GM21515 (cell line): ENCODE results near the gene NHEJ1.
A peak's percentile ranks its signal among the peaks of the same experiment; 100 is the strongest.

Experiments used
- ATAC-seq: cut with Tn5 transposase; IDR thresholded peaks from one replicate; pipeline ENCODE4 v1.9.1; 2021; ENCODE audit not compliant: unreplicated experiment

NHEJ1 gene

DNA sequence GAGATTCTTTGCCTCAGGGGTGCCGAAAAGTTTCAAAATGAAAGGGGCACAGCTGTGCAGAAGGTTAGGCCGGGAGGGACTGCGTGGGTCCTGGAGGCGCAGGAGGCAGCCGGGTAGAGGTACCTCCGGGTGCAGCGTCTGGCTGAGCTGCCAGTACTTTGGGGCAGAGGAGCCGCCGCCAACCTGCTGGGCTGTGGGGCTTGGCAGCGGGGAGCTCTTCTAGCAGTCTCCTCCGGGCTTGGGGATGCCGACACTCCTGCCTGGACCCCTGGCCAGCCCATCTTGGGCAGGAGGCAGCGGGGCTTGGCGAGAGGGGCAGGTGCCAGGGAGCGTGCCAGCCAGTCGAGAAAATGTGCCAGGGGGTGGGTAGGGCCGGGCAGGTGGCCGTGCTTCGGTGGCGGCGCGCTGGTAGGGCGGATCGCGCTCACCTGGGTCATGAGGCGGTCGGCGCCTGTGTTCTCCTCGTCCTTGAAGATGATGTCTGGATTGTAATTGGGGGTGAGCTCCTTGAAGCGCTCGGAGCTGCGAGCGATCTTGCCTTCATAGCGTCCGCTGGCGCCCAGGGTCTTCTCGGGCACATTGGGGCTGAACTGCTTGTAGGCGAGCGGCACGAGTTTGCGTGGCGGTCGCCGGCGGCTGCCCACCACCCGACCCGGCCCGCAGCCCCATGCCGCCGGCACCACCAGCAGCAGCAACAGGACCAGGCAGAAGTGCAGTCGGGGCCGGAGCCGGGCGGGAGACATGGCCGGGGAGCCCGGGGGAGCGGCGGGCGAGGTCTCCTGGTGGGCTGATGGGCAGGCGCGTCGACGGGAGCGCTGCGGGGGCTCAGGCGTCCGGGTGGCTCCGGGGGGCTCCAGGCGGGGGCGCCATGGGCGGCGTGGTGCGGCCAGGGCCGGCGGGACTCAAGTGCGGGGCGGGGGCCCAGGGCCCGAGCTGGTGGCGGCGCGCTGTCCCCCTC is 100.6 kb downstream of the NHEJ1 start:
- no peak for ATAC-seq

DNA sequence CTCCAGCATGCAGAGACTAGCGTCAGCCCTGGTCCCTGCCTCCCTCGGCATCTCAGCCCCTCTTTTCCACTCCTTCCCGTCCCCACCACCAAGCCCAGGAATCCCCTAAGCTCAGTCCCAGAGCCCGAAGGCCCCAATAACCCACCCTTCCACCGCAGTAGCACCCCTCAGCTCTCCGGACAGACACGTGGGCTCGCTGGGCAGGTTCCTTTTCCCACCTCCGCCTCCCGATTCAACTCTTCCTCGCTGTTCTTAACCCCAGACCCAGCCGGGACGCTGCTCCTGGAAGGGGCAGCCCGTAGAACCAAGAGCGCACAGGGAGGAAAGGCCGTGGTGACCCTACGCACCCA is 101.3 kb downstream of the NHEJ1 start:
- ATAC-seq: no peak

DNA sequence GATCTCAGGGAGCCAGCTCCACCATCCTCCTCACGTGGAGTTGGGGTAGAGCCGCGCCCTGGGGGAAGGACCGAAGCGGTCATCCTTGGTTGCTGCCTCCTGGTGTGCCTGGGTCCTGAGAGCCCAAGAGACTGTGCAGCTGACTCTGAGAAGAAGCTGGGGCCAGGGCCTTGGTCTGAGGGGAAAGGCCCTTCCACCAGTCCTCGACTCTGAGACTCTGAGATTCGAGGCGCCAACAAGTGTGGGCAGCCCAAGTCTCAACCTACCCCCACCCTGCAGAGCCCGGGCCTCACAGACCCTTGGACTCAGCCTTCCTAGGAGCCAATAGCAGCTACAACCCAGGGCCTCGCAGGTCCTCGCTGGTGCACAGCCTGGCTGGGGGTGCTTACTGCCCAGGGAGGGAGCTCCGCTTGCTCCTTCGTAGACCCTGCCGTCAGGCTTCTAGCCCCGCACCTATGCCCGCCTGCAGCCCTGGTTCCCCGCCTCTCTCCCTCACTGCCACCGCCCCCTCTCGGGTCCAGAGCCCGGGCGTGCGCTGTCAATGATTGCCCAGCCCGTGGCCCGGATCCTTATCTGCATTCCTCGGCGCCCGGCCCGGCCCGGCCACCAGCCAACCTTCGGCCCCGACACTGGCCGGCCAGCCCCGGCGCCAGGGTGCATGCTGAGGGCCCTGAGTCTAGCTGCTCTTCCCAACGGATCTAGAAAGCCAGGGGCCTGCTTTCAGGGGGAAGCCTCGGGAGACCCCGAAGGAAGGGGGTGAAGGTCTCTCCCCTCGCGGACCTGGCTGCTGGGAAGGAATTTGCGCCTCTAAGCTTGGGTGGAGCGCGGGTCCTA is 101.9 kb downstream of the NHEJ1 start:
- ATAC-seq: no peak

DNA sequence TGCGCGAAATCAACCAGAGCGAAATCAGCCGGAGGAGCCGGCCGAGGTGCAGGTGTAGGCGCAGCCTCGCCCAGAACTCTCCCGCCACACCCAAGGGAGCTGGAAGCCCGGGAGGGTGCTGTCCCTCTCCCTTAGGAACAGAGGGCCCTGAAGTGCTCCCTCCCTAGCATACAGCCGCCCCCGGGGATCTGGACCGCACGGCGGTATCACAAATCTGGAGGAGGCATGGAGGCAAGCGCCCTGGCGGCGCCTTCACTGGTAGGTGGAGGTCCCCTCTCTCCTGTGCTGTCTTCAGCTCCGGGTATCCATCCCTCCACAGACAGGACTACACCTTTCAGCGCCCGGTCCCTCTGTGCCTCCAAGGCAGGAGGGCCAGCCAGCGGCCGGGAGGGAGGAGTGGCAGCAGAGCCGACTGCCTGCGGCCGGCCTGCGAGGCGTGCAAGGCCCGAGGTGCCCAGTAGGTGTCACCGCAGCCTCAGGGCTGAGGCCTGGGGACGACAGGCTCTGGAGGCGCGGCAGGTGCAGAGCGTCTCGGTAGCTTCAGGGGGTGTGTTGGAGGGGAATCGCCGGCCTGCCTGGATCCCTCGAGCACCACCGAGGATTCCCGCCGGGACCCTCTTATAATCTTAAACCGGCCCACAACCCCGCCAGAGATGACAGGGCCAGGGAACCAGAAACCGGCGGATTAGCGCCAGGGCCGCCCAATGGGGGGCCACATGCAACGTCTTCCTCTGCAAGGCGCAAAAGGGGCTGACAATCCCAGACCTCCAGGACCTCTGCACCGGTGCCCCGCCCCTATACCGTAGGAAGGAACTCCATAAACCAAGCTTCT is 102.7 kb downstream of the NHEJ1 start:
- ATAC-seq: peak; percentile 80

DNA sequence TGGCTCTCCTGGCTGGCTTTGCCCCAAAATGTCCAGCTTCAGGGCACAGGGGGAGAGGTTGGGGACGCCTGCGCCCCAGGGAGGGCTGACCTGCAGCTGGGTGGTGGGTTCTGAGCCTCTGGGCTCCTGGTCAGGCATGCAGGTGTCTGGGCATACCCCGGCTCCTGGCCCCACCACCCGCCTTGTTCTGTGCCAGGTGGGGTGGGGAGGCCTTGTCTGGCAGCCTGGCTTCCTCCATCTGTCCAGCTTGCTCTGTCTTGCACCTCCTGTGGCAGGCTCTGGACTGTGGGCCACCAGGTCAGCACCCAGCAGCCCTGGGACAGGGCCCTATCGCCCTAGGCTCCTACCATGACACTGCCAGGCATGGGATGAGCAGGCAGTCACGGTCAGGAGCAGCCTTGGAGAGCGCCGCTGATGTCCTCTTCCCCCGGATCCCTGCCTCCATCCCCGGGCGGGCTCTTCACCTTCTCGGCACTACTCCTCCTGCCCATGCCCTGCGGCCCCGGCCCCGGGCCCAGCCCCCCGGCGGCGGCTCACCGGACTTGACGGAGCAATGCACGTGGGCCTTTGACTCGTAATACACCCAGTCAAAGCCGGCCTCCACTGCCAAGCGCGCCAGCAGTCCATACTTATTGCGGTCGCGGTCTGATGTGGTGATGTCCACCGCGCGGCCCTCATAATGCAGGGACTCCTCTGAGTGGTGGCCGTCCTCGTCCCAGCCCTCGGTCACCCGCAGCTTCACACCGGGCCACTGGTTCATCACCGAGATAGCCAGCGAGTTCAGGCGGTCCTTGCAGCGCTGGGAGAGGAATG is 103.5 kb downstream of the NHEJ1 start:
- no peak for ATAC-seq

DNA sequence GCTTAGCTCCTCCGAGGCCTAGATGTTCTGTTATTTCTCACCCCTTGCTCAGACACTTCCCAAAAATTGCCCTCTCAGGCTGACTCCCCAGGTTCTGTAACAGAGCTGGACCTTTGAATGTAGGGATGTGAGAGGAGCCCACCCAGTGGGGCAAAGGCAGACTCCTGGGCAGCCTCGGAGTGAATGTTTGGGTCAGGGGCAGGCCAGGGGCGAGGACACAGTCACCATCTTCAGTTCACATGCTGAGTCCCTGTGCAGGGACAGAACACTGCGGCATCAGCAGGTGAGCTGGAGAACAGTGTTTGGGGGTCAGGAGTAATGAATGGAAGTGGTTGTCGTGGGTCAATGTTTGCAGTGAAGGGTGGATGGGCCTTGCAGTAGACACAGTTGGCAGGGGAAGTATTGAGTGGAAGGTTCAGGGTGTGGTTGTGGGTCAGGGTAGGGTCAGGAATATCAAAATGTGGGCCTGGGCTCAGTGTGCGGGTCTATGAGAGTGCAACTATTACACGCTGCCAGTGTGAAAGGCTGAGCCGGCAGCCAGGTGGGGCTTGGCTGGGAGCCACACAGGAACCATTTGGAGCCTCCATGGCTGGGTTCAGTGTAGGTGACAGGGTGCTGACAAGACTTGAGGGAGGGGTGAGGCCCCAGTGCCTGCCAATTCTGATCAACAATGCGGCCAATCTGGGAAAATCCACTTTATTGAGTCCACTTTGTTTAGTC is 104.3 kb downstream of the NHEJ1 start:
- no peak for ATAC-seq

DNA sequence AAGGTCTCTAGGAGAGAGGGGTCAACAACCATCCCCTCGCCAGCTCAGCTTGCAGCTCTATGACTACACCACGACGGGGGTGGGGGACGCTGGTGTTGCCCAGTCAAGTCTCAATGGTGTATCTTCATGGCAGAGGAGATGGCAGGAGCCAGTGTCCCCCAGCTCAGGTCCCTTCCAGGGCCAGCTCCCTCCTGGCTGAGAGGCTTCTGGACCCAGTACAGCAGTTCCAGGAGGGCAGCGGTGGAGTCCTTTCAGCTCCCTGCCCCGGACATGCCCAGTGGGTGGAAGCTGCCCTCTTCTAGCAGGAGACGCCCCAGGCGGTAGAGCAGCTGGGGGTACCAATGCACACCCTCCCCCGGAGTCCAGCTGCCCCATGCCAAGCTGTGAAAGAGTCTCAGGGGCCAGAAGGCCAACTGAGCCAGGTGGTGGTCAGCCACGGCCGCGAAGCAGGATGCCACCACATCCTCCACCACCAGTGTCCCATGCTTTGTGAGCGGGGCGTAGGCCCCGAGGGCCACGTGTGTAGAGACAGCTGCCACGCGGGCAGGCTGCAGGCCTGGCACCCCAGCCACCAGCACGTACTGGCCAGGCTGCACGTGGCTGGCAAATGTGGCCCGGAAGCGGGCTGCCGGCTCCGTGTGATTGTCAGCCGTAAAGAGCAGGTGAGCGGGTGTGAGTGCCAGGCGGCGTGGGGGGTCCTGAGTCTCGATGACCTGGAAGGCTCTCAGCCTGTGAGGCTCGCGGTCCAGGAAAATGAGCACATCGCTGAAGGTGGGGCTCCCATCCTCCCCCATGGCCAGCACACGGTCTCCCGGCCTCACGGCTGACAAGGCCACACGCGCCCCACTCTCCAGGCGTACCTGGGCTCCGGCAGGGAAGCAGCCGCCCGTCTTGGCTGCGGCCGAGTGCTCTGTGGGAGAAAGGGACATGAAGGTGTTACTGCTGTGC is 105.4 kb downstream of the NHEJ1 start:
- ATAC-seq: no peak

DNA sequence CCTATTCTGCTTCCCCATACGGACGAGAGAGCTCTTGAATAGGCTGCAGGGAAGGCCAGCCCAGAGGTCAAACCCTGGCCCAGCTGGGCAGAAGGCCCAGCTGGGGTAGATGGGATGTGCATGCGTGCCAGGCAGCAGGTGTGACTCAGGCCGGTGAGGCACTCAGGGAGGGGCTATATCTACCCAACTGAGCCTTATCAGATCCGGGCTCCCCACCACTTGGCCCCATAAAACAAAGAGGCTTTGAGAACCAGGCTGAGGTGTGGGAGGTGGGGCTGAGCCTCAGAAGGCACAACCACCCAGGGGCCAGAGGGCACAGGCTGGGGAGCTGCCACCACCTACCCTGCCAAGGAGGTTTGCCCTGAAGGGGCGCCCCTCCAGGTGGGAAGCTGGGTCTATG is 111.3 kb downstream of the NHEJ1 start:
- no peak for ATAC-seq

DNA sequence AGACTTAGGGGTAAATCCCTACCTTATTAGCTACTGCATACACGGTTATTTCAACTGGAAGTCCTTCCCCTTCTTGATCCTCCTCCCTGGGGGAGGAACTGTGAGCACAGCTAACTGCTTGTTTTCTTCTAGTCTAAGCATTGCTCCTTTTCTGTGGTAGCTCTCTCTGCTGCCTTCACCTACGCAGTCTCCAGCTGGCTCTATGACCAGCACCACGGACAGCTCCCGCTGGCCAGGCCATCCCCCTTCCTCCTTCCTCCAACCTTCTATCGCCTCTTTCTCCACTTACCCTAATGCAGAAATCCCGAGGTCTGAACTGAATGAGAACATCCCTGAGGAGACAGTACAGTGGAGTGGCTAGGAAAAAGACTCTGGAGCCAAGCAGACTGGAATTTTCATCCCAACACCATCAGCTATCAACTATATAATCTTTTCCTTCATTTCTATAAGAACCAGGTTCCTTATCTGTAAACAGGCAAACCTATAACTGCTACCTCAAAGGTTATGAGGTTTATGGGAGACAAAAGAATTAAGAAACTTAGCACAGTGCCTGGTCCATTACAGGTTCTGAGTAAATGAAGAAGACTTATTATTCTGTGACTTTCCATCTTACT is 114.6 kb downstream of the NHEJ1 start:
- no peak for ATAC-seq

DNA sequence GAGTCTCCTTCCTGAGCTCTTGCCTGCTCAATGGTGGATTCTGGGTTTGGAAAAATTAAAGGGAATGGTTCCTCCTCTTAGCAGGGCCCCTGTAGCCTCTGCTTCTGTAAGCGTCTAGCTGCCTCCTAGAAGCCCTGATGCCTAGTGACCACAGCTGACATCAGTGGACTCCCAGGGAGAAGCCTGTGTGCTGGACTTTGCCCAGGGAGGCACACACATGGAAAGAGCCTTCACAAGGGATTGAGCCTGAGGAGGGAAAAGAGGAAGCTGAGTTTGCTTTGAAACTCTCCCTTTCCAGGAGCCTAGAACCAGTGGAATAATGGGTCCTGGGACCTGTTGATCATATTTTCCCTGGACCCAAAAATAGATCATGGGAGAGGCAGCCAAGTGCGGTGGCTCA is 117.9 kb downstream of the NHEJ1 start:
- ATAC-seq: no peak

DNA sequence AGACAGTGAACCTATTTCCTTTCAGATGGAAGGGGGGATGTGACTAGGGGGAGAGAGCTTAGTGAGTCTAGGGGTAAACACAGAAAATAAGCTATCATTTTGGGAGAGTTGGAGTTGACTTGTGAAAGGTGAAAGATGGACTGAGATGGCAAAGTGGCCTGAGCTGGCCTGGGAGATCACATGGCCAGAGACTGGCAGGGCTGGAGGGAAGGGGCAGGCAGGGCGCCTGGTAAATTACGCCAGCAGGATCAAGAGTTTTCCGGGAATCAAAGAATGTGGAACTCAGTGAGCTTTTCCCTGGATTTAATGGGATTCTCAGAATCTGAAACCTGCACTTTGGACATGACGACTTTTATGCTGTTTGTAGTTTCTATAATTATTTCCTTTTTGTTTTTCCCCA is 118.5 kb downstream of the NHEJ1 start:
- no peak for ATAC-seq

DNA sequence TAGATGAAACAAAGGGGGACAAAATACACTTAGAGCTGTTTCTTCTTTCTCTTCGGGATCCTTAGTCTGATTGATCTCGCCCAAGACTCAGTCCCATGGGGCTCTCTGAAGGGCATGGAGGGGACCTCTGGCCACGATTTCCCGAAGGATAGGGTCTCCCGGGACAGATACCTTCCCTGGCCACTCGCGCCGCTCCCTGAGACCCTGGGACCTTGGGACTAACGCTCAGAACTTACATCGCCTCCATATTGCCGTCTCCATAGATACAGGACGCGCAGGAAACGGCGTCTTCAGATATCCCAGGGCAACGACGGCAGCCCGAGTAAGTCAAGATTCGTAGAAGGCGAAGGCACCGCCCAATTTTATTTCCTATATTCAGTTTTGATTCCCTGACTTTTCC is 119.4 kb downstream of the NHEJ1 start, which contains the start of gene CFAP65:
Gene CFAP65, minus strand, starts transcription at position 265 of the 400 bp plus-strand sequence. CDS start 2,468 bp downstream, outside the sequence.
- no peak for ATAC-seq

DNA sequence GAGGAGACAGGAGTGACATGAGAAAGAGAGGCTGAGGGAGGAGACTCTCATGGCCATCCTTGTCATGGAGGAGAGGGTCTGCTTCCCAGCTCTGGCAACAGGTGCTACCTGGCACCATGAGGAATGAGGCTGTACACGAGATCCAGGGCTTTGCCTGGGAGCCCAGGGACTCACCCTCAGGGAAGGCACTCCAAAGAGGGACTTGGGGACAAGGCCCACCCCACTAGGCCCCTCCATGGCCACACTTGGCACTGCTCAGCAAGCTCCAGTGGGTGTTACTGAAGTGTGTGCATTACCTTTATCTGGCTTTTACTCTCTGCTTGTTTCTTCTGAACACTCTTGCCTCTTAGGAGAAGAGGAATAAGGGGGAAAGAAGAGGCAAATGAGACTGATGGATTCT is 122.0 kb downstream of the NHEJ1 start:
- no peak for ATAC-seq

DNA sequence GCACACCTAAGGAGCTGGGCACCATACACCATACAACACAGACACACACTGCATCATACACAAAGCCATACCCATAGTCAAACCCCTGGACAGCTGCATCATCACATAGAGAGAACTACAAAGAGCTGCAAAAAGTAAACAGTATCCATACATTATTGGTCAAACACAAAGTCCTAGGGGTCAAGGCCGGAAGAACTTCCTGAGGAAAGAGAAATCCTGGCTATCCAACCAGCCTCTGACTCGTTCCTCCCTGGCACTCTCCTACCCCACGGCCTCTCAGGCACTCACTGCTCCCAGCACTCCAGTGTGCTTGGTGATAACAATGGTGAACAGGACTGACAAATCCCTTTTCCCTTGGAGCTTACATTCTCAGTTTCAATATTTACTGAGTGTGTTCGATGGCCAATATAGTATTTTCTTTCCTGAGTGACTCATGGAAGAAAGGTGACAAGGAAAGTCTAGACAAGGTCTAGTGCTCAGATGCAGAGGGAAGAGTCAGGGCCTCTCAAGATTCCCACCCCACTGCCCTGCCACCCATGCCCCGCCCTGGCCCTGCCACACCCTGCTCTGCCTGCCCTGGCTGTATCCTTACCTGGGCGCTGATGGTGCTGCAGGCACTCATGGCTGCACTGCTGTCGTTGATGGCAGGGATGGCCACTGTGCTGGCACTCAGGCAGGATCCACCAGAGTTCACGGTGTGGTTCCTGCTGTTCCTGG is 122.7 kb downstream of the NHEJ1 start:
- ATAC-seq: no peak

DNA sequence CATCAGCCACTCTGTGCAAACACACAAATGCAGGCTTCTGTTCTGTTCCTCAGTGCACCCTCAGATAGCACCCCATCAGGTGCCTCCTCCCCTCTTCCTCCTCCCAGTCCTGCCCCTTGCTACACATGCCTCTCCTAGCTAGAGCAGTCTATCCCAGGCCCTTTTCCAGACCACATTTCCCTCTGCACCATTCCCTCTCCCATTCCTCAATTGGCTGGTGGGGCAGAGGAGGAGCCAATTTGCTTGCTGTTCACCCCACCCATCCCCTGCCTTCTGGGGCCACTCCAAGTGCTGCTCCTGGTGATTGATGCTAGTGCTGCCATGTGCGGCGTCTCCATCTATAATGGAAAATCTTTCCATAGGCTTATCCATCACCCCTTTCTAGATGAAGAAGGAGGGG is 124.7 kb downstream of the NHEJ1 start:
- ATAC-seq: no peak

DNA sequence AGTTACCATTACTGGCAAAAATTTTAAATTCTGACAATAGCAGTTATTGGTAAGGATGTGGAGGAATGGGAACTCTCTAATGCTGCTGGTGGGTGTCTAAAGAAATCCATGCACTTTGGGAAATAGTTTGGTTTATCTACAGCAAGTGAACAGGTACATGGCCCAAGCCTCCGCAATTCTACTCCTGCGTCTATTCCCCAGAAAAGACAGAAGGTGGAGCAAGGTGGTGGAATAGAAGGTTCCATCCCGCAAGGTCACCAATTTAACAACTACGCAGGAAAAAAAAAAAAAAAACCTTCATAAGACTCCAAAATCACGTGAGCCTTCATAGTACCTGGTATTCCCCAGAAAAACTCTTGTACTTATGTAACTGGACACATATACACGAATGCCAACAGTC is 125.8 kb downstream of the NHEJ1 start:
- no peak for ATAC-seq

DNA sequence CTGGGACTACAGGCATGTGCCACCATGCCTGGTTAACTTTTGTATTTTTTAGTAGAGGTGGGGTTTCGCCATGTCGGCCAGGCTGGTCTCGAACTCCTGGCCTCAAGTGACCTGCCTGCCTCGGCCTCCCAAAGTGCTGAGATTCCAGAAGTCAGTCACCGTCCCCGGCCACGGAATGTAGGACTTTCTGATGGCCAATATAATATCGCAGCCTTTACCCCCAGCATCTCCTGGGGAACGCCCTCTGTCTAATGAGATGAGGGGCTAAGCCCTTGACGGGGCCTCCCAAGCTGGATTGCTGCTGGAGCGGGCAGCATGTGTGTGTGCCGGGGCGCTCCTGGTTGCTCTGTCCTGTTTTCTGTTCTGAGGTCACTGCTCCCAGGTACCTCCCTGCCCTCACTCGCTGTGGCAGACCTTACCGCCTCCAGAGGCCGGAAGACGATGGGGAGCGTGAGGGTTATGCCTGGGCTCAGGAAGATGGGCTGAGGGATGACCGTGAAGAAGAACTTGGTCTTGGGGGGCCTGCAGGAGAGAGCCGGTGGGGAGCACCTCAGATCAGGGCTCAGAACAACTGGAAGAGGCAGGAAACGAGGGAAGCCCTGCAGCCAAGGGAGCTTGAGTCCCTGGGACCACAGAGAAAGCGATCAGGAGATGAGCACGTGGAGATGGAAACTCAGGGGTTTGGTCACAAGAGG is 128.4 kb downstream of the NHEJ1 start:
- ATAC-seq: no peak
